Muscle layer of colon (tissue), 2 donors: ENCODE measurements around the gene STKLD1.

Experiments
- H3K27ac ChIP-seq: one replicate; pipeline ENCODE4 v1.7.0; 2013; ENCODE audit warnings: low read depth, mild to moderate bottlenecking, low read length, moderate library complexity
- H3K27me3 ChIP-seq, 2 donors: one replicate each; pipeline ENCODE4 v1.7.0; 2013; ENCODE audit warnings: low read length in 2 of 2, mild to moderate bottlenecking in 2 of 2; ENCODE audit not compliant: insufficient read depth in 2 of 2, control insufficient read depth in 1 of 2
- H3K36me3 ChIP-seq: one replicate; pipeline ENCODE4 v1.7.0; 2013; ENCODE audit warnings: mild to moderate bottlenecking, low read length; ENCODE audit not compliant: insufficient read depth
- H3K4me1 ChIP-seq: one replicate; pipeline ENCODE4 v1.7.0; 2013; ENCODE audit warnings: mild to moderate bottlenecking, low read length; ENCODE audit not compliant: insufficient read depth
- H3K4me3 ChIP-seq, 2 donors: one replicate each; pipeline ENCODE4 v1.7.0; 2013; ENCODE audit warnings: low read length in 2 of 2, low read depth in 1 of 2, mild to moderate bottlenecking in 1 of 2, moderate library complexity in 1 of 2
- H3K9ac ChIP-seq: one replicate; pipeline ENCODE4 v1.7.0; 2013; ENCODE audit warnings: low read length
- H3K9me3 ChIP-seq: one replicate; pipeline ENCODE4 v1.7.0; 2013; ENCODE audit warnings: mild to moderate bottlenecking, low read length
- donor health status: abdominal sarcoma.
- donor health status: Adenocarcinoma of cecum.

STKLD1 gene

DNA sequence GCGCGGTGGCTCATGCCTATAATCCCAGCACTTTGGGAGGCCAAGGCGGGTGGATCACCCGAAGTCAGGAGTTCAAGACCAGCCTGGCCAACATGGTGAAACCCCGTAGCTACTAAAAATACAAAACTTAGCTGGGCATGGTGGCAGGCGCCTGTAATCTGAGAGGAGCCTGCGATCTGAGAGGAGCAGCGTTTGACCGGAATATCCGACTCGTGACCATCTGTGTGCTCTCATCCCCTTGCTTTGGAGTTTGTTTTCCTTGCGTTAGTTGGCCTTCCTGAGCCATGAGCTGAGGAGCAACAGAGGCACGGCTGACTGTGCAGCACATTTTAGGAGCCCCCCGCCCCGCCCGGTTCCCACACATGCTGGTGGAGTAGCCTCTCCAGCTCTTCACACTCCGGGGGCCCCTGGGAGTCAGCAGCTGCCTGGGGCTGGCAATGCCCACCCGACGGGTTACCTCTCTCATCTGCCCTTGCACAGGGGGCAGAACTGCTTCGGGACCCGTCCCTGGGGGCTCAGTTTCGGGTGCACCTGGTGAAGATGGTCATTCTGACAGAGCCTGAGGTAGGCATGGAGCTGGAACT, 49.0 kb downstream of the STKLD1 start:
- Histone ChIP-seq H3K27ac (no peak overlapping the region), H3K36me3 (no peaks in the 10 kb centered on the region), H3K27me3 (peaks cover 9 to 25% of the 10 kb centered on the region in 2 donors), H3K4me1 (no peaks in the 10 kb centered on the region), H3K9ac (no peak overlapping the region), H3K4me3 (no peak overlapping the region), H3K9me3 (no peaks in the 10 kb centered on the region)

DNA sequence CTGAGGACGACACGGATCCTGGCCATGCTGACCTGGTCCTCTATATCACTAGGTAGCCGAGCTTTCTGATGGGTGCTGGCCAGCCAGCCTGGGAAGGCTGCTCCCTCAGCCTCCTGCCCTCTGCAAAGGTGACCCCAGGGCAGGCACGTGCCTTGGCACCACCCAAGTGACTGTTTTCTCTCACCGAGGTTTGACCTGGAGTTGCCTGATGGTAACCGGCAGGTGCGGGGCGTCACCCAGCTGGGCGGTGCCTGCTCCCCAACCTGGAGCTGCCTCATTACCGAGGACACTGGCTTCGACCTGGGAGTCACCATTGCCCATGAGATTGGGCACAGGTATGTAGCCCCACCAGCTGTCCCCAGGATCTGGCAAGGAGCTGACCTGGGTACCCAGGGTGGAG, 49.8 kb downstream of the STKLD1 start:
- Histone ChIP-seq H3K4me1 (no peaks in the 10 kb centered on the region), H3K27ac (no peak overlapping the region), H3K9me3 (no peaks in the 10 kb centered on the region), H3K36me3 (no peaks in the 10 kb centered on the region), H3K4me3 (no peak overlapping the region), H3K27me3 (peaks cover 9 to 25% of the 10 kb centered on the region in 2 donors), H3K9ac (no peak overlapping the region)

DNA sequence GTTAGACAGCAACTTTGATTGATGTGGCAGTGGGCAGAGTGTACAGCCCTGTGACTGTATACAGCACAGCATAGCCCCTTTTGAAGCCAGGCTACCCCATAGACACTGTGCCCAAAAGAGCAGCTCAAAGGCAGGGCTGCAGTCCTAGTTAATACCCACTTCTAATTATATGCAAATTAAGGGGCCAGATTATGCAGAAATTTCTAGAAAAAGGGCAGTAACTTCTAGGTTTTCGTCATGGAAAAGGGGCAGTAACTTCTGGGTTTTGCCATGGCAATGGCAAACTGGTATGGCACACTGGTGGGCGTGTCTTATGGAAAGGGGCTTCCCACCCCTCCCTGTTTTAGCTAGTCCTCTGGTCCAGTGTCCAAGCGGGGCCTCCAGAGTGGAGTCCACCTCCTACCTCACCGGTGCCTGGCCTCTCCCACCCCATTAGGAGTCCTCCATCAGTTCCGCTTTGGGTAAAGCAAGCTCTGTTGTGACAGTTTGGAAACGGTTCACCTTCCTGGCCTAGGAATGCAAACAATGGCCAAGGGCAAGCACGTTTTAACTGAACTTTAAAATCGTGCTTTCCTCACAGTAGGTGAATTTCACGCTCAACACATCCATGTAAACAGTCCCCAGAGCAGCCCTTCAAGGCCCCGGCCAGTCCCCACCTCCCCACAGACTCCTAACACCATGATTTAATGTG, 51.6 kb downstream of the STKLD1 start:
- no peaks in the 10 kb centered on the region for H3K4me1 ChIP-seq
- no peak overlapping the region for H3K9ac ChIP-seq
- no peak overlapping the region for H3K27ac ChIP-seq
- H3K9me3 ChIP-seq, result no peaks in the 10 kb centered on the region
- H3K27me3 ChIP-seq, result peaks cover 9 to 25% of the 10 kb centered on the region in 2 donors
- H3K36me3 ChIP-seq, result no peaks in the 10 kb centered on the region
- H3K4me3 ChIP-seq, result no peak overlapping the region

- no peak overlapping the region for H3K27ac ChIP-seq
- no peaks in the 10 kb centered on the region for H3K4me1 ChIP-seq
- H3K4me3 ChIP-seq, result no peak overlapping the region
- no peaks in the 10 kb centered on the region for H3K36me3 ChIP-seq
- H3K27me3 ChIP-seq, result peaks cover 9 to 25% of the 10 kb centered on the region in 2 donors
- H3K9me3 ChIP-seq, result no peaks in the 10 kb centered on the region
- H3K9ac ChIP-seq, result no peak overlapping the region
Observed at GRCh38 chr9:133428617-133429101, 52.5 kb downstream of the STKLD1 start.

DNA sequence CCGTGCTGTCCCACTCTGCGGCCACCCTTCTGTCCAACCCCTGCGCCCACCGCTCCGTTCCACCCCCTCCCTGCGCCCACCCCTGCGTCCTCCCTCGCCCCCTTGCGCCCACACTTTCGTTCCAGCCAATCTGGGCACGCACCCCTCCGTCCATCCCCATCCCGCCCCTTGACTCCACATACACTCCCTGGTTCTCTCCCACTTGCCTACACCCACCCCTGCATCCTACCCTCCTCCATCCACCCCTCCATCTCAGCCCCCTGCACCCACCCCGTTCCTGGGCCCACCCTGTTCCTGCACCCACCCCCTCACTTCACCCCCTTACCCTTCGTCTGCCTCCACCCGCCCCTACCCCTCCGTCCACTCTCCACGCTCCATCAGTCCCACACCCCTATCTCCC, 53.0 kb downstream of the STKLD1 start:
- no peak overlapping the region for H3K9ac ChIP-seq
- no peak overlapping the region for H3K27ac ChIP-seq
- H3K9me3 ChIP-seq, result no peaks in the 10 kb centered on the region
- H3K36me3 ChIP-seq, result no peaks in the 10 kb centered on the region
- H3K4me1 ChIP-seq, result no peaks in the 10 kb centered on the region
- peaks cover 9 to 25% of the 10 kb centered on the region in 2 donors for H3K27me3 ChIP-seq
- H3K4me3 ChIP-seq, result no peak overlapping the region

GRCh38 chr9:133429641-133430161, 53.5 kb downstream of the STKLD1 start:
- Histone ChIP-seq H3K4me3 (no peak overlapping the region), H3K27ac (no peak overlapping the region), H3K9ac (no peak overlapping the region), H3K9me3 (no peaks in the 10 kb centered on the region), H3K4me1 (no peaks in the 10 kb centered on the region), H3K27me3 (peaks cover 9 to 25% of the 10 kb centered on the region in 2 donors), H3K36me3 (no peaks in the 10 kb centered on the region)

DNA sequence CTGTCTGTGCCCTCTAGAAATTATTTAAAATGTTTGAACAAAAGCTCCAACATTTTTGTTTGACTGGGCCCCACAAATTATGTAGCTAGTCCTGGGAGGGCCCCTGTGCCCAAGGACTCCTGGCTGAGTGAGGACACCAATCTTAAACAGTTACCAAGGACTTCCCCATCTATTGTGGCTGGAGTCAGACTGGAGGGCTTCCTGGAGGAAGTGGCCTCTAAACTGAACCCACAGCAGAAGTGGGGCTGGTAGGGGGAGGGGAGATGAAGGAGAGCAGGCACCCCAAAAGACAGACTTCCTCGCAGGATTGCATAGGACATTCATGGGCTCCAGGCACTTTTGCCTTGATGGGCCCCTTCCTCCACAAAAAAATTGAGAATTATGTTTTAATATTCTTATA, 54.1 kb downstream of the STKLD1 start:
- Histone ChIP-seq H3K9me3 (no peaks in the 10 kb centered on the region), H3K4me1 (no peaks in the 10 kb centered on the region), H3K4me3 (no peak overlapping the region), H3K36me3 (no peaks in the 10 kb centered on the region), H3K27me3 (peaks cover 9 to 24% of the 10 kb centered on the region in 2 donors), H3K9ac (no peak overlapping the region), H3K27ac (no peak overlapping the region)

DNA sequence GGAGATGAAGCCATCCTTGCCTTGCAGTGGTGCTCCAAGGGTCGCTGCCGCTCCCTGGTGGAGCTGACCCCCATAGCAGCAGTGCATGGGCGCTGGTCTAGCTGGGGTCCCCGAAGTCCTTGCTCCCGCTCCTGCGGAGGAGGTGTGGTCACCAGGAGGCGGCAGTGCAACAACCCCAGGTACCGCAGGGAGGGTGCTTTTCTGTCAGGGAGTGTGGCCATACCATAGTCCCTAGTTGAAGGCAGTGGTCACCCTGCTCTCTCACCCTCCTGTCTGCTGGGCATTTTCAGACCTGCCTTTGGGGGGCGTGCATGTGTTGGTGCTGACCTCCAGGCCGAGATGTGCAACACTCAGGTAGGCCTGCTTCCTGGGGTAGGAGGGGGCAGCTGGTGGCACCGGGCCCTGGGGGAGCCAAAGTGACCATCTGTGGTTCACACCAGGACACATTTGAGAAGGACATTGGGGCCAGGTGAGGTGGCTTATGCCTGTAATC, 57.2 kb downstream of the STKLD1 start:
- Histone ChIP-seq H3K4me1 (no peaks in the 10 kb centered on the region), H3K27me3 (peaks cover 0 to 6% of the 10 kb centered on the region in 2 donors), H3K4me3 (no peak overlapping the region), H3K9ac (no peak overlapping the region), H3K36me3 (no peaks in the 10 kb centered on the region), H3K27ac (no peak overlapping the region), H3K9me3 (no peaks in the 10 kb centered on the region)

DNA sequence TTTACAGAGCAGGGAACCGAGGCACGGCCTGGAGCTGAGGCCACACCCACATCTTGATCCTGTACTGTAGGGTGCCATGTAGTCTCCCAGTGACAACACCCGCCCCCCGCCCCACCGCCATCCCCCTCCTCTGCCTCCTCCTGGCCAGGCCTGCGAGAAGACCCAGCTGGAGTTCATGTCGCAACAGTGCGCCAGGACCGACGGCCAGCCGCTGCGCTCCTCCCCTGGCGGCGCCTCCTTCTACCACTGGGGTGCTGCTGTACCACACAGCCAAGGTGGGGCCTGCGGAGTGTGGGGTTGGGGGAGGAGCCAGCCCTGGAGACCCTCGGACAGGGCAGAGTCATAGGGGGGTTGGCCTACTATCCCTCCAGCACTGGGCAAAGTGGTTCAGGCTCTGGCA, 60.5 kb downstream of the STKLD1 start:
- Histone ChIP-seq H3K9me3 (no peaks in the 10 kb centered on the region), H3K27me3 (no peaks in the 10 kb centered on the region), H3K4me3 (no peak overlapping the region), H3K9ac (no peak overlapping the region), H3K36me3 (no peaks in the 10 kb centered on the region), H3K27ac (no peak overlapping the region), H3K4me1 (no peaks in the 10 kb centered on the region)

DNA sequence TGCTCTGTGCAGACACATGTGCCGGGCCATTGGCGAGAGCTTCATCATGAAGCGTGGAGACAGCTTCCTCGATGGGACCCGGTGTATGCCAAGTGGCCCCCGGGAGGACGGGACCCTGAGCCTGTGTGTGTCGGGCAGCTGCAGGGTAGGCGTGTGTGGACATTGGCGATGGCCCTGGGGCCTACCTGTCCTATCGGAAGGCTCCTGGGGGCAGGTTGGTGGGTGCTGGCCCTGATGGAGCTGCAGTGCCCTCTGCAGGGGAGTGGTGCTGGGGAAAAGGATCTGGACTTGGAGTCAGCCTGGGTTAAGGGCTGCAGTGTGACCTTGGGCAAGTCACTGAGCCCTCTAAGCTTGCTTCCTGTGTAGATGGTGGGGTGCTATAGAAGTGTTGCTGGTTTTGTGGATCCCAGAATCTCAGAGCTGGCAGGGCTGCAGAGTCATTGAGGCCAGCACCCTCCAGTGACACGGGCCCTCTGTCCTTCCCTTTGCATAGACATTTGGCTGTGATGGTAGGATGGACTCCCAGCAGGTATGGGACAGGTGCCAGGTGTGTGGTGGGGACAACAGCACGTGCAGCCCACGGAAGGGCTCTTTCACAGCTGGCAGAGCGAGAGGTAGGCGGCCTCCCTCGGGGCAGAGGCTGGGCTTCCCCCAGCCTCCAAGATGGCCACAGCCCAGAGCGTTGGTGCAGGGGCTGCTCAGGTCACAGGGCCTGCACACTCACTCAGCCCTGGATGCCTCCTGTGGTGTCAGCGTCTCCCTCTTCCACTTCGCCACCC, 61.8 kb downstream of the STKLD1 start:
- Histone ChIP-seq H3K4me3 (no peak overlapping the region), H3K9ac (no peak overlapping the region), H3K27me3 (no peaks in the 10 kb centered on the region), H3K27ac (no peak overlapping the region), H3K36me3 (no peaks in the 10 kb centered on the region), H3K4me1 (no peaks in the 10 kb centered on the region), H3K9me3 (no peaks in the 10 kb centered on the region)

- Histone ChIP-seq H3K4me1 (no peaks in the 10 kb centered on the region), H3K4me3 (no peak overlapping the region), H3K36me3 (no peaks in the 10 kb centered on the region), H3K27me3 (no peaks in the 10 kb centered on the region), H3K9me3 (no peaks in the 10 kb centered on the region), H3K9ac (no peak overlapping the region), H3K27ac (no peak overlapping the region)
Observed at GRCh38 chr9:133439337-133439736, 63.2 kb downstream of the STKLD1 start.
